HG03135 (cell line): ENCODE data around the gene EYA4.

Experiments used
- ATAC-seq: cut with Tn5 transposase; IDR thresholded peaks from one replicate; pipeline ENCODE4 v1.9.1; 2021; ENCODE audit warnings: mild to moderate bottlenecking, moderate library complexity; ENCODE audit not compliant: unreplicated experiment

Gene EYA4

GRCh38 chr6:133559926-133560325, 318.8 kb downstream of the EYA4 start:
- no peak for ATAC-seq

GRCh38 chr6:133567636-133568035, 326.5 kb downstream of the EYA4 start:
- no peak for ATAC-seq

GRCh38 chr6:133568970-133569889, 328.1 kb downstream of the EYA4 start:
- peak; percentile 81 for ATAC-seq

- no peak for ATAC-seq
Measured at GRCh38 chr6:133571681-133572080, 330.5 kb downstream of the EYA4 start.

- no peak for ATAC-seq
Measured at GRCh38 chr6:133577851-133578250, 336.7 kb downstream of the EYA4 start.
